Keratinocyte (primary cell): ENCODE data around the gene GALNT2.

Experiments
- CTCF ChIP-seq, 3 experiments: IDR thresholded peaks in 1 of 3; conservative IDR thresholded peaks in 1 of 3; optimal IDR thresholded peaks in 1 of 3; 2 replicates in 2 of 3; 3 replicates in 1 of 3; pipeline versions ENCODE3 to v1.5.1; 2011; ENCODE audit warnings: low read length in 3 of 3, mild to moderate bottlenecking in 3 of 3, moderate library complexity in 2 of 3, control low read depth in 1 of 3, inconsistent platforms in 1 of 3; ENCODE audit not compliant: insufficient read depth in 2 of 3; ENCODE audit errors: extremely low read depth in 1 of 3
- EZH2 ChIP-seq: IDR thresholded peaks from one replicate; pipeline ENCODE4 v1.6.1; 2012; ENCODE audit warnings: inconsistent platforms, mild to moderate bottlenecking, low read length, moderate library complexity

DNA sequence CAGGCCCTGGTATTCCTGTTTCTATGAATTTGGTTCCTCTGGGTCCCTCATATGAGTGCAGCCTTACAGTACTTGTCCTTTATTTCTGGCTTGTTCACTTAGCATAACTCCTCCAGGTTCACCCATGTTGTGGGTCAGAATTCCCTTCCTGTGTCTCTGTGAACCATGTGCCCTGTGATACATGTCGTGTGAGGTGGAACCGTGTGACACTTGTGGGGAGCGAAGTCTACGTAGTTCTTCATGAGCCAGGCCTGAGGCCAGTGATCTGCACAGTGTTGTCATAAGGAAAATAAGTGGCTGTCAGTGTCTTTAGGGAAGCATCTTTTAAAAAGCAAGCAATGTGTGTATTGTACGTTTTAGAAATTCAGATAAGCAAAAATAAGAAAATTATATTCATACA, 122.8 kb downstream of the GALNT2 start:
- no peak for TF ChIP-seq CTCF (optimal IDR thresholded peaks at IDR 0.05 in 1 of 3, IDR thresholded peaks at IDR 0.05 in 1 of 3, conservative IDR thresholded peaks at IDR 0.05 in 1 of 3; ENCODE audit: extremely low read depth in 1 of 3, insufficient read depth in 2 of 3, low read length in 3 of 3)
- no peak for TF ChIP-seq EZH2
